ENCODE data around the gene ALG3.

DNA sequence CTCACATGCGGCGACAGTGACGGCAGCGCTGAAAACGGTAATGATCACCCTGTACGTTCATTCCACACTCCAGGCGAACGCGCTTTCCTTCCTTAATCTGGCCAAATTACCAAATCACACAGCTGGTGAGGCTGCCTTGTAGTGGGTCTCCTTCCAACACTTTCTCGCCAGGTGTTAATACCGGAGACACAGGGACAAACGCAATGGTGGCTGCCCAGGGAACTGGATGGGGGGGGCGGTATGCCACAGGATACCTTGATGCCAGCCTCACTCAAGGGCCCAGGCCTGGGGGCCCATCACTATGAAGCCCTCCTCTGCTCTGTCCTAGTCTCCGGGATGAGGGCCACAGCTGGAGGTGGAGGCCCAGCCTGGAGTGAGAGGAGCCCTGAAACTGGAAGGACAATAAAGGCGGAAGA is 14.0 kb upstream of the ALG3 start:
- TF ChIP-seq, protein P1, sequence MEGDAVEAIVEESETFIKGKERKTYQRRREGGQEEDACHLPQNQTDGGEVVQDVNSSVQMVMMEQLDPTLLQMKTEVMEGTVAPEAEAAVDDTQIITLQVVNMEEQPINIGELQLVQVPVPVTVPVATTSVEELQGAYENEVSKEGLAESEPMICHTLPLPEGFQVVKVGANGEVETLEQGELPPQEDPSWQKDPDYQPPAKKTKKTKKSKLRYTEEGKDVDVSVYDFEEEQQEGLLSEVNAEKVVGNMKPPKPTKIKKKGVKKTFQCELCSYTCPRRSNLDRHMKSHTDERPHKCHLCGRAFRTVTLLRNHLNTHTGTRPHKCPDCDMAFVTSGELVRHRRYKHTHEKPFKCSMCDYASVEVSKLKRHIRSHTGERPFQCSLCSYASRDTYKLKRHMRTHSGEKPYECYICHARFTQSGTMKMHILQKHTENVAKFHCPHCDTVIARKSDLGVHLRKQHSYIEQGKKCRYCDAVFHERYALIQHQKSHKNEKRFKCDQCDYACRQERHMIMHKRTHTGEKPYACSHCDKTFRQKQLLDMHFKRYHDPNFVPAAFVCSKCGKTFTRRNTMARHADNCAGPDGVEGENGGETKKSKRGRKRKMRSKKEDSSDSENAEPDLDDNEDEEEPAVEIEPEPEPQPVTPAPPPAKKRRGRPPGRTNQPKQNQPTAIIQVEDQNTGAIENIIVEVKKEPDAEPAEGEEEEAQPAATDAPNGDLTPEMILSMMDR (IDR thresholded peaks at IDR 0.05), result no peak
- TF ChIP-seq POLR2AphosphoS5 (IDR thresholded peaks at IDR 0.05) (no peak), POLR2A (IDR thresholded peaks at IDR 0.05) (no peak)

Measured in suprapubic skin (tissue), 4 donors.